ENCODE results near the gene AAGAB.

- TF ChIP-seq POLR2A (IDR thresholded peaks at IDR 0.05; ENCODE audit: borderline replicate concordance, extremely low read depth, insufficient read depth, insufficient read length), result no peak
- no peak for TF ChIP-seq CTCF (IDR thresholded peaks at IDR 0.05 in 2 of 3, conservative IDR thresholded peaks at IDR 0.05 in 1 of 3; ENCODE audit: borderline replicate concordance in 1 of 3, insufficient read depth in 1 of 3, low read depth in 2 of 3, low read length in 2 of 3)
- no peak for TF ChIP-seq EZH2 (IDR thresholded peaks at IDR 0.05)
- no peak for TF ChIP-seq EZH2phosphoT487 (IDR thresholded peaks at IDR 0.05; ENCODE audit: borderline replicate concordance)
- no peak for TF ChIP-seq SIN3A (IDR thresholded peaks at IDR 0.05; ENCODE audit: low read depth)
- TF ChIP-seq ZNF274 (IDR thresholded peaks at IDR 0.05; ENCODE audit: low read depth, low read length), result no peak
- no peak for TF ChIP-seq FOSL1 (IDR thresholded peaks at IDR 0.05; ENCODE audit: low read depth)
- TF ChIP-seq, protein P1, sequence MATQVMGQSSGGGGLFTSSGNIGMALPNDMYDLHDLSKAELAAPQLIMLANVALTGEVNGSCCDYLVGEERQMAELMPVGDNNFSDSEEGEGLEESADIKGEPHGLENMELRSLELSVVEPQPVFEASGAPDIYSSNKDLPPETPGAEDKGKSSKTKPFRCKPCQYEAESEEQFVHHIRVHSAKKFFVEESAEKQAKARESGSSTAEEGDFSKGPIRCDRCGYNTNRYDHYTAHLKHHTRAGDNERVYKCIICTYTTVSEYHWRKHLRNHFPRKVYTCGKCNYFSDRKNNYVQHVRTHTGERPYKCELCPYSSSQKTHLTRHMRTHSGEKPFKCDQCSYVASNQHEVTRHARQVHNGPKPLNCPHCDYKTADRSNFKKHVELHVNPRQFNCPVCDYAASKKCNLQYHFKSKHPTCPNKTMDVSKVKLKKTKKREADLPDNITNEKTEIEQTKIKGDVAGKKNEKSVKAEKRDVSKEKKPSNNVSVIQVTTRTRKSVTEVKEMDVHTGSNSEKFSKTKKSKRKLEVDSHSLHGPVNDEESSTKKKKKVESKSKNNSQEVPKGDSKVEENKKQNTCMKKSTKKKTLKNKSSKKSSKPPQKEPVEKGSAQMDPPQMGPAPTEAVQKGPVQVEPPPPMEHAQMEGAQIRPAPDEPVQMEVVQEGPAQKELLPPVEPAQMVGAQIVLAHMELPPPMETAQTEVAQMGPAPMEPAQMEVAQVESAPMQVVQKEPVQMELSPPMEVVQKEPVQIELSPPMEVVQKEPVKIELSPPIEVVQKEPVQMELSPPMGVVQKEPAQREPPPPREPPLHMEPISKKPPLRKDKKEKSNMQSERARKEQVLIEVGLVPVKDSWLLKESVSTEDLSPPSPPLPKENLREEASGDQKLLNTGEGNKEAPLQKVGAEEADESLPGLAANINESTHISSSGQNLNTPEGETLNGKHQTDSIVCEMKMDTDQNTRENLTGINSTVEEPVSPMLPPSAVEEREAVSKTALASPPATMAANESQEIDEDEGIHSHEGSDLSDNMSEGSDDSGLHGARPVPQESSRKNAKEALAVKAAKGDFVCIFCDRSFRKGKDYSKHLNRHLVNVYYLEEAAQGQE (IDR thresholded peaks at IDR 0.05; ENCODE audit: low read depth), result no peak
- TF ChIP-seq YY1 (IDR thresholded peaks at IDR 0.05; ENCODE audit: extremely low read depth, insufficient replicate concordance, low read depth, low read length), result no peak
- TF ChIP-seq JUND (IDR thresholded peaks at IDR 0.05), result no peak
- TF ChIP-seq ZBTB33 (IDR thresholded peaks at IDR 0.05; ENCODE audit: extremely low read depth, insufficient replicate concordance, low read length), result no peak
These were observed 80.7 kb downstream of the AAGAB start for GRCh38 chr15:67173786-67174185.

Data from HCT116 (cell line).